ENCODE measurements around the gene SNRPD2.
"Not testable (repeated sequence)": the region's sequence is repeated elsewhere in the genome, so short reads cannot be mapped to it uniquely, and the experiment has no call there.

The SNRPD2 gene

DNA sequence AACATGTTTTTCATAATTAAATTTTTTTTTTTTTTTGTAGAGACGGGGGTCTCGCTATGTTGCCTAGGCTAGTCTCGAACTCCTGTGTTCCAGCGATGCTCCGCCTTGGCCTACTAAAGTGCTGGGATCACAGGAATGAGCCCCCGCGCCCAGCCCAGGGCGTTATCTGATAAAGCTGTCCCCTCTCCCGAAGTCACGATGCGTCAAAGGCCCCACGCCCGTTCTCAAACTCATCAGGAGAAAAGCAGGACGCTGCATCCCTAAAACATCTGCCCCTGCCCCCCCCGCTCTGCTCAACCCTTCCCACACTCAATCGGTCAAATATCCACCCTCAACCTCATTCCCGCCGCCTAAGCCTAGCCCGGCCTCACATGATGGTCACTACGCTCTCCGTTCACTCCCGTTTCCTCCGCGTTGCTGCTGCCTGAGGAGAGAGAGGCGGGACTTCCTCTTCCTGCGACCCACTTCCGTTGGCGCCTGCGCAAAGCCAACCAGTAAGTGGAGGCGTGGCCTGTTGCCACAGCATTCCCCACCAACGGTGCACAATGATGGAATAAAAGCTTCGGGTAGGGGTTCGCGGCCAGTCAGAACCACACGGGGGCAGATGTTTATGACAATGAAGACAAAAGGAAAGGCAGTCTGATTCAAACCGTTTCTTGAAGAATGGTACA, at the start of gene SNRPD2:
TSS of gene SNRPD2 (minus strand) at position 438 of the 671 bp plus-strand sequence. CDS start at position 373, 65 bp downstream.
- peak; percentile 90 for DNase-seq (ENCODE audit: low read depth)

DNA sequence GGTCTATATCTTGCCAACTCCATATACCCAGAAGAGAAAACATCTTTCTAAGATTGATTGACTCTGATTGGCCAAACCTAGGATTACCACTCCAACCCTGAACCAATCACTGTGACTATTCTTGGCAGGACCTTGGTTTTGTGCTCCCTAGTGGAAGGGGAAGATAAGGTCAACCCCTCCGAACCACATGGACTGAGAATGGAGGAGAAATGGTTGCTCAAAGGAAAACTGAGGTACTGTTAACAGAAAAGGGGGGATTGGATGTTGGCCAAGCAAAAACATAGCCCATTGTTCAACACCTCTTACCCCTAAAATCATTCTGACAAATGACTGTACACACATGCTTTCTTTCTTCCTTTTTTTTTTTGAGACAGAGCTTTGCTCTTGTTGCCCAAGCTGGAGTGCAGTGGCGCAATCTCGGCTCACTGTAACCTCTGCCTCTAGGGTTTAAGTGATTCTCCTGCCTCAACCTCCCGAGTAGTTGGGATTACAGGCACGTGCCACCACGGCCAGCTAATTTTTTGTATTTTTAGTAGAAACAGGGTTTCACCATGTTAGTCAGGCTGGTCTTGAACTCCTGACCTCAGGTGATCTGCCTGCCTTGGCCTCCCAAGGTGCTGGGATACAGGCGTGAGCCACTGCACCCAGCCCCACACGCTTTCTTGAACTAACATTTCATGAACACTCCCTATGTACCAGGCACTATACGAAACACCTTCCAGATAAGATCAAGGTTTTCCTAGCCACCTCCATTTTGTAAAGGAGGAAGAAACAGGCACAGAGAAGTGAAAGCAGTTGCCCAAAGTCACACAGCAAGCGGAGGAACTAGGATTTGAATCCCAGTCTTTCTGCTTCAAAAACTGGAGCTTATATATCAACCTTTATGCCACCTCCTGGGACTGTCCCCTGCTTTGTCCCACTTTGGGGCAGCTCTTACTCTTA, 48.0 kb upstream of the SNRPD2 start:
- DNase-seq (ENCODE audit: low read depth), result no peak

DNA sequence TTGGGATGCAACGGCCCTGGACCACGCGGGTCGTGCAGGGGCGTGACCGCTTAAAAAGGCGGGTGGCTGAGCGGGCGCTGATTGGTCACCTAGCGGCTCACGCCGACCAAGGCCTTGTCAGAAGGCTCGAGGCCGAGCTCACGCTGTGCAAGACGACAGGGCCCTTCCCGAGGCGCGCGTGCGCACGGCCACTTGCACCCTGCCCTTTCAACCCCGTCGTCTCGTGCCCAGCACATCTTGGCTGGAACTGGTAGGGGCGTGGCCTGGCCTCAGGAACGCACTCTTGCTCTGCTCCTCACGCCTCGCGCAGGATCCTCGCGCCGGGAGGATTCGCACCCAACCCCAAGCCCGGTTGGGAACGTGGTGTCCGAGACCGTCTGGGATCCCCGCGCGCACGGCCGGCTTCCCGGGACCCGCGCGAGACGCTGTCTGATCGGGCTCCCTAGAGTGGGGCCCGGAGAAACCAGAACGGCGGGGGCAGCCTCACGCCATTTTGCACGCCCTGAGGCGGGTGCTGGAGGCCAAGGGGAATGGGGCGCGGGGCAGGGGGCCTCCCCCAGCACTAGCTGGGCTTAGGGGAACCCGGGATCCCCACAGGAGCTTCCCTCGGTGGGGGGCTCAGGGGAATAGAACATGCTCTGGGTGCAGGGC, 41.5 kb upstream of the SNRPD2 start, which contains the start of gene MEIOSIN:
TSS of gene MEIOSIN (plus strand) at position 280 of the 651 bp plus-strand sequence. CDS start 1,938 bp downstream, outside the sequence.
- DNase-seq (ENCODE audit: low read depth), result no peak

DNA sequence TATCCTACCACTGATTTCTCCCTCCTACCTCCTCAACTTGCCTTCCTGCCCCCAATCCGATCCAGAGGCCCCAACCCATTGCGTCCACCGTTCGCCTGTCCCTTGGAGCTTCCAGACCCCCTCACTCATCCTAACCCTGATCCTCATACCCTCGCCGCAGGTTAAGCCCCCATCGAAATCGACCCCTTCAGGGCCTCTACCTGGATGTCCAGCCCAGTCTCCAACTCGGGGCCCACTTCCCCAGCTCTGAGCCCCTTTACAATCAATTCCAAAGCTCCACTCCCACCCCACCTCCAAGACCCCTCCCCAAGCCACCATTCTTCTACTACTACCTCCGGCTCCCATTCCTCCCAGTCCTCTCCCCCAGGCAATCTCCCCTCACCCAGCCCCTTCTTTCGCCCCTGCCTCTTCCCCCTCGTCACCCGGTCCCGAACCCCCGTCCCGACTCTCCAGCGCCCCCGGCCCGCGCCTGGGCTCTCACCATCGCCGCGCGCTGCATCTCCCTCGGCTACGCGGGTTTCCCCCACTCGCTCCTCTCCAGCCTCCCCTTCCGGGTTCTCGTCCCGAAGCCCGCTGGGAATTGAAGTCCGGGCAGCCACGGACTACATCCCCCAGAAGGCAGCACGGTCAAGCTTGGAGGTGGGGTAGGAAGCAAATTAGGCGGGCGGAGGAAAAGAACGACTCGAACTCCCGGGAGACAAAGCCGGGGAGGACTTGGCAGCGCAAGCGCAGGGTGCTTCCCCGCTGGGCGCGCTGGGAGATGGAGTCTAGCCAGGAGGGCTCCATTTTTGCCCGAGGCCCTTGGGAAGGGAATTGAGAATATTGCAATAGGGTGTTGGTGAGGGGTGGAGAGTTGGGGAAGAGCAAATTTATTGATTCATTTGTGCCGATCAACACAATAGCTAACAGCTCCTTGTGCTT, 38.9 kb upstream of the SNRPD2 start, which contains the start of gene FBXO46:
TSS of gene FBXO46 (minus strand) at position 529 of the 921 bp plus-strand sequence. CDS start 17,401 bp downstream, outside the sequence.
- DNase-seq (ENCODE audit: low read depth), result peak; percentile 98

DNA sequence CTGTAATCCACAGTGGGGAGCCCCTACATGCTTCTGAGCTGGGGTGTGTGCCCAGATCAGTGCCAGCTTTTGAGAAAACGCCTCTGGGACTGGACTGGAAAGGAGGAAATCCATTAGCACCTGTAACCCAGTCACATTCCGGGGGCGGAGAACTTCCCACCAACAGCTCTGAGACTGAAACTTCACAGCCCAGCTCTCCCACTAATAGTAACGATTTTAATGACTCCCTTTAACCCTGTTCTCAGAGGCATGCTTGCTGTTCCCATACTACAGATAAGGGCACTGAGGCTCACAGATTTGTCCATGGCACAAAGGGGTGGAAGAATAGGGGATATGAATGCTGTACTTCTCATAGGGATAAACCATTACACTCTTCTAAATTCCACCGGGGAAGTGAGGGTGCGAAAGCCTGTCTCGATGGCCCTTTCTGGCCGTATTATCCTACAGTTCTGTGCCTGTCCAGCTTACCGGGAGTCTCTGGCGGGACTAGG, 38.1 kb upstream of the SNRPD2 start:
- no peak for DNase-seq (ENCODE audit: low read depth)

DNA sequence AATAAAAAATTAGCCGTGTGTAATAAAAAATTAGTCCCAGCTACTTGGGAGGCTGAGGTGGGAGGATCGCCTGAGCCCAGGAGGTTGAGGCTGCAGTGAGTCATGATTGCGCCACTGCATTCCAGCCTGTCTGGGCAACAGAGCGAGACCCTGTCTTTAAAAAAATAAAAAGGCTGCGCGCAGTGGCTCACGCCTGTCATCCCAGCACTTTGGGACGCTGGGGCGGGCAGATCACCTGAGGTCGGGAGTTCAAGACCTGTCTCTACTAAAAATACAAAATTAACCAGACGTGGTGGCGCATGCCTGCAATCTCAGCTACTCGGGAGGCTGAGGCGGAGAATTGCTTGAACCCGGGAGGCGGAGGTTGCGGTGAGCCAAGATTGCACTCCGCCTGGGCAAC, 36.9 kb upstream of the SNRPD2 start:
- not testable (repeated sequence) for DNase-seq (ENCODE audit: low read depth)

DNA sequence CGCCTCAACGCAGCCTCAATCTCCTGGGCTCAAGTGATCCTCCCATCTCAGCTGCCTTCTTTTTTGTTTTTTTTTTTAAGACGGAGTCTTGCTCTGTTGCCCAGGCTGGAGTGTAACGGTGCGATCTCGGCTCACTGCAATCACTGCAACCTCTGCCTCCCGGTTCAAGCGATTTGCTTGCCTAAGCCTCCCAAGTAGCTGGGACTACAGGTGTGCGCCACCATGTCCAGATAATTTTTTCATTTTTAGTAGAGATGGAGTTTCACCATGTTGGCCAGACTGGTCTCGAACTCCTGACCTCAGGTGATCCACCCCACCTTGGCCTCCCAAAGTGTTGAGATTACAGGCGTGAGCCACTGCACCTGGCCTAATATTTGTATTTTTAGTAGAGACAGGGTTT, 28.3 kb upstream of the SNRPD2 start:
- not testable (repeated sequence) for DNase-seq (ENCODE audit: low read depth)

DNA sequence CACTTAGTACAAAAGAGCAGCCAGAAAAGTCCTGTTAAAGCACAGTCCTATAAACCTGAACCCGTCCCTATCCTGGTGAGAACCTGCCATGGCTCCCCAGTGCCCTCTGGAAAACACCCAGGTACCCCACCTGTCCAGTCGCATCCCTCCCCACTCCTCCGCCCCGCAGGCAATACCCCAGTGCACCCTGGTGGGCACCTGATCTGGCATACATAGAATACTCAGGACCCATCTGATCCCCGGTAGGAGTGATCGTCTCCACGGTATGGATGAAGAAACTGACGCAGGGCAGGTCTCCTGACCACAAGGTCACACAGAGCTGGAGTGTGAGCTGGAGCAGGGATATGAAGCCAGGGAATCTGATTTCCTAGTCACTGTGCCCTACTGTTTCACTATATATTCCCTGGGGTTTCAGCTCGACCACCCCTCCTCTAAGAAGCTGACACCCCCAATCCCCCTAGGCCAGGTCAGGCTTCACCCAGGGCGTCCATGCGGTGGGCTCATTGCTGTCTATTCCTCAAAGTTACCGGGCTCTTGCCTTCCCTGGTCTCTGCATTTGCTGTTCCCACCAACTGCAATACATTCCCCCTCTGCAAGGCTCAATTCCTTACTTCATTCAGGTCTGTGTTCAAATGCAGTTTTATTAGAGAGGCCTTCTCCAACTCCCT, 26.4 kb upstream of the SNRPD2 start:
- DNase-seq (ENCODE audit: low read depth), result no peak

DNA sequence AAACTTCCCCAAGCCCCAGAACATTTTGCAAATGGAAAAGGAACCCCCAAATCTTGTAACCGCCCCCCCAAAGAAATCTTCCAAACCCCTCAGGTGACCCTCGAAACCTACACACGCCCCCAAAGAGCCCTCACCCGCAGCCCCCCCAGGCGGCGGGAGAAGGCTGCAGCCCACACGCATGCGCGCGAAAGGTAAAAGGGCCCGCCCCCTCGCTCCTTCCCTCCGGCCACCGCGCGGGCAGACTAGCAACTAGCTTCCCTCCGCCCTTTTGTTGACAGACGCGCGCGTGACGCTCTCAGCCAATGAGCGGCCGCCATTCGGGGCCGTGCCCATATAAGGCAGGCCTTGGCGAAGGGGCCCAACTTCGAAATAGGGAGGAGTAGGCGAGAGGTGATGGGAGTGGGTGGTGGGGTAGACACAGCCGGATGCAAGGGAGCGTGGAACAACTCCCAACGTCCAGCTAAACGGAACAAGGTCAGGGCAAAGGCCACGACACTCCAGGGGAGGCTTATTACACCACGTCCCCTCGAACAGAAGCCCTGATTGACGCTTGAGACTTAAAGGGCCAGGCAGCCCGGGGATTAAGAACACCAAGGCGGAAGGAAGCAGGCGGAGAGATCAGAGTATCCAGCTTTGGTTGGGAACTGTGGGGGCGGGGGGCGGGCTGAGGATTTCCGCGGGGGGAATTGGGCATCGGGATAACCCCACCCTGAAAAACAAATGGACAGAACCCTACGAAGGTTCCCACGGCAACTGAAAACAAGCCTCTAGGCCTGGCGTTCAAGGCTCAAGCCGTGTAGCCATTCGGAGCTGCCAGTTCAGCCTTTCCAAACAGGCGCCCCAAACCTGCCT, 25.6 kb upstream of the SNRPD2 start:
- peak; percentile 99 for DNase-seq (ENCODE audit: low read depth)

DNA sequence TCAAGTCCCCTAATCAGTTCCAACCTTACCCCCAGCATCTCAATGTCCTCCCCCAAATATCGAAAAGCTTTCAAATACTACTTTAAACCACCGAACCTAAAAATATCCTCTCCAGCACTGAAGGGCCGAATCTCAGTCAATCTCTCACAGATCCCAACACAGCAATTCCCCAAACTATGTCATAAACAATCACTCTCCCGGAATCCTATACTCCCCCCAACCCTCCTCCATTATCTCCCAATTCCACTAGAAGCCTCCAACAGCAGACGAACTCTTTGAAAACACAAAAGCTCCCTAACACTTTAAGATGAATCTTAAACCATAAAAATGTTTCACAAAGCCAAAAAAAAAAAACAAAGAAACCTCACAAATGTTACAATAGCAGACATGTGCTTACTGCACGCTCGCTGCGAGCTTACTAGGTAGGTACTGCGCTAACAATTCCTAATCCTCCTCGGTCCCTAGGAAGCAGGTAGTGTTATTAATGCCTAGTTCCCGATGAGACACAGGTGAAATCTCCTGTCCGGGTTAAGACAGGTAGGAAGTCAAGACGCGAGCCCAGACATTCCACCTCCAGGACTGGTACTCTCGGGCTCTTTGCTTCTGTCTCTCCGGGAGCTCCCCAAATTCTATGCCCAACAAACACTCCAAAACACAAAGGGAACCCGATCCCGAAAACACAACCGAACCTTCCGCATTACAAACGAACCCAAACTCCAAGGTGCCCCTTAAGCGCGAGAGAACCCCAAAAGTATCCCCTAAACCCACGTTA, 24.8 kb upstream of the SNRPD2 start:
- no peak for DNase-seq (ENCODE audit: low read depth)

DNA sequence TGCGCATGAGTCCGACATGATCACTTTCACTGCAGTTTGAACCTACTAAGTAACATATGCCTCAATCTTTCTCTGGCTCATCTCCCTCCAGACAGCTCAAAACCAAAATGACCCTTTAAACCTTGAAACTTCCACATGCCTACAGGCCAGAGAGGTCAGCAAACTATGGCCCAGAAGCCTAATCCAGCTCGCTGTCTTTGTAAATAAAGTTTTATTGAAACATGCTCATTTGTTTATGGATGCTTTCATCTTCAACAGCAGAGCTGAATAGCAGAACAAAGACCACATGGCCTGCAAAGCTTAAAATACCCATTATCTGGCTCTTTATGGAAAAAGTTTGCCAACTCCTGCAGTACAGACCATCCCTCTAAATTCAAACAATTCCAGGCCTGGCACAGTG, 23.4 kb upstream of the SNRPD2 start:
- no peak for DNase-seq (ENCODE audit: low read depth)

DNA sequence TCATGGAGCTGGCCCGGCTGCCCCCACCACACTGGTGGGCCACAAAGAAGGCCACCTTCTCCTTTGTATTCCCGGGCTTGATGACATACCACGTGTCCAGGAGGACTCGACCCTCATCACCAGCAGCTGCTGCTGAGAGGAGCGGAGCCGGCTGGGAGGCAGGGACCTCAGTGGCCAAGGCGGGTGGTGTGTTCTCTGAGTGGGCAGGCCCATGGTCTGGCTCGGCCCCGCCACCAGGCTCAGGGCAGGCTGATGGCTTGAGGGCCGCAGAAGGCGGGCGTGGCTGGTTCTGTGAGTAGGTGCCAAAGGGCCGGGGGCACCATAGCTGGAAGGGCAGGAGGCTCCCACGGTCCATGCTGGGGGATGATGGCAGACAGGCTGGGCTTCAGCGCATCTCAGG, 21.4 kb upstream of the SNRPD2 start:
- DNase-seq (ENCODE audit: low read depth), result no peak

DNA sequence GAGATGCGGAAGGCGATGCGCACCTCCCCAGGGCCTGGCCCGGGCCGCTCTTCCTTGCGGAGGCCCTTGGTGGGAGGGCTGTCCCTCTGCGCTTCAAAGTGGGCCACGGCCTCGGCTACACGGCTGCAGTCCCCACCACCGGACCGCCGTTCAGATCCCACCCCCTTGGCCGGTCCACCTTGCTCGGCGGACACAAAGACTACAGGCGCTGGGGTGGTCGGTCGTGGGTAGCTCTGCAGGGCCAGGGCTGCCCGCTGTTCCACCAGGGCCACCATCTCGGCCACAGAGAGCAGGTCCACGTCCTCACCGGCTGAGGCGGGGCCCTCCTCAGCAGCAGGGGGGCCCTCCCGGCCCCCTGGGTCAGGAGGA, 20.9 kb upstream of the SNRPD2 start:
- DNase-seq (ENCODE audit: low read depth), result no peak

DNA sequence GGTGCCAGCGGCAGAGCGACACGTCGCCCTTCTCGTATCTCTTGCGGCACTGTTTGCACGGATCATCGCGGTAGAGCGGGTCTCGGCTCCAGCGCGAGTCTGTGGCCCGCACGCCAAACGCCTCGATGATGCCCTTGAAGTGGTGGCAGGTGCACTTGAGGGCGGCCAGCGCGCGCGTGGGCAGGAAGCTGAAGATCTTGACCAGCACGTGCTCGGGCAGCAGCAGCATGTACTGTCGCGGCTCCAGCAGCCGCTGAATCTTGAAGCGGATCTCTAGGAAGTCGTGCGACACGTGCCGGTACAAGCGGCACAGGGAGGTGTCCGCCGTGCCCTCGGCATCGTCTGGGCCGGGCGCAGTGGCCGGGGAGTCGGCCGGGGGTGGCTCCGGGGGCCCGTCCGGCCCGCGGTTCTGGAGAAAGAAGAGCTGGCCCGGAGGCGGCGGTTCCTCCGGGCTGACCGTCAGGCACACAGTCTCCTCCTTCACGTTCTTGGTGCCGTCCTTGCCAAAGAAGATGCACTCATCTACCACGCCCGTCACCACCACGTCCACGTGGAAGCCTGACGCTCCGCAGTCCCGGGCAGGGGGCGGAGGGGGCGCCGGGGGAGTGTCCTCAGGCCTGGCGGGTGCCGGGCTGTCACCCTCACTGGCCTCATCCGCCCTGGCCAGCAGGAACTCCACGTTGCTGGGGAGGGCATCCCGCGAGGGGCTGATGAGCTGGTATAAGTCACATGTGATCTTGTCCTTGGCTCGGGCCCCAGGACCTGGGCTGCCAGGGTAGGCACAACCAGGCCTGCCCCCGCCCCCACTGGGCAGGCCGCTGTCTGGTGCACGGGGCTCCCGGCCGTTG, 20.3 kb upstream of the SNRPD2 start:
- DNase-seq (ENCODE audit: low read depth), result no peak

DNA sequence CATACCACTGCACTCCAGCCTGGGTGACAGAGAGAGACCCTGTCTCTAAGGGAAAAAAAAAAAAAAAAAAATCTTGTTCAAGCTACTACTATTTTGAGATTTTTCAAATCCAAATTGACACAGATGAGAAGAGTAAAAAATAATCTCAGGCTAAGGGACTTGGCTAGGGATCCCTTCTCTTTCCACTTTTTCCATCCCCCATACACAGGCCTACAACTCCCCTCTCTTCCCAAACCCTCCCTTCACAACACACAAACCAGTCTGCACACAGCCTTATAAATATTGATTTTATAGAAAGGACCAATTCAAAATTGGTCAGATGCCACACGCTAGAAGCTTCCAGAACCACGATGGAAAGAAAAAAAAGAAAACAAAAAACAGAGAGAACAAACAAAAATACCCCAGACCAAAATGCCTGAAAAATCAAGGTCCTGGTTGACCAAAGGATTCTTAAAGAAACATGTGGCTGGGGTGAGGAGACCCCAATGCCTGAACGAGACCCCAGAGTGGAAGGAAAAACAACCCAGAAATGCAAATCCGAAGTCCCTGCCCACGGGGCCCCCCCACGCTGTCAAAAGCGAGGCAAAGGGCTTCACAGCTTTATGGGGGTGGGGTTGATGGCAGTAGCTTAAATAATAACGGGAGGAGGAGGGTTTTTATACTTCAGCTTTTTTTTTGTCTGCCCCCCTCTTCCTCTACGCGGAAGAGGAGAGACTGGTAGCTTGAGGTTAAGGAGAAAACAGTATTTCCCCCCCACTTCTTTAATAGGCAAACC, 18.8 kb upstream of the SNRPD2 start:
- DNase-seq (ENCODE audit: low read depth), result no peak

DNA sequence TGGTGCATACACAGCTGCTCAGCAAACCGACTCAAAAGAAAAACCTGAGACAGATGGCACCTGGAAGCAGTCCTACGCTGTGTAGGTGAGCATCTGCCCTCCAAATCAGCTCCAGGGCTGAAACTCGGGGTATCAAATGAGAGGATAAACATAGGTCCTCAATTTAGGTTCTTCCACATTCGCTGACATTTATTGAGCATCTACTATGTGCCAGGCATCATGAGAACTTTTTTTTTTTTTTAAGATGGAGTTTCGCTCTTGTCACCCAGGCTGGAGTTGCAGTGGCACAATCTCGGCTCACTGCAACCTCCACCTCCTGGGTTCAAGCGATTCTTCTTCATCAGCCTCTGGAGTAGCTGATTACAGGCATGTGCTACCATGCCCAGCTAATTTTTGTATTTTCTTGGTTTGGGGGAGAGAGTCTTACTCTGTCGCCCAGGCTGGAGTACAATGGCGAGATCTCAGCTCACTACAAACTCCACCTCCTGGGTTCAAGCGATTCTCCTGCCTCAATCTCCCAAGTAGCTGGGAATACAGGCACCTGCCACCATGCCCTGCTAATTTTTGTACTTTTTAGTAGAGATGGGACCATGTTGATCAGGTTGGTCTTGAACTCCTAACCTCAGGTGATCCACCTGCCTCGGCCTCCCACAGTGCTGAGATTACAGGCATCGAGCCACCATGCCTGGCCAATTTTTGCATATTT, 14.1 kb upstream of the SNRPD2 start:
- no peak for DNase-seq (ENCODE audit: low read depth)

DNA sequence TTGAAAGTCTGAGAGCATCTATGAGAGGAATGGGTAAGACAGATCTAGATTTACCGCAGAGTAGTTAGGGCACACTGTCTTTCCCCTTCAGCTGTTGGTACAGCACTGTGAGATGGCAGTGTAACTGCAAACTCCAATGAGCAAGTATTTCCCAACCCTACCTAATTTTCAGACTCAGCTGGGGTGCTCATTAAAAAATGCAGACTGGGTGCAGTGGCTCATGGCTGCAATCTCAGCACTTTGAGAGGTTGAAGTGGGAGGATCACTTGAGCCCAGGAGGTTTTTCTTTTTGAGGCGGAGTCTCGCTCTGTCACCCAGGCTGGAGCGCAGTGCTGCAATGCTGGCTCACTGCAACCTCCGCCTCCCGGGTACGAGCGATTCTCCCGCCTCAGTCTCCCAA, 13.4 kb upstream of the SNRPD2 start:
- DNase-seq (ENCODE audit: low read depth), result no peak
